Measurements from ENCODE around the gene SPRR2D. TPM values are rescaled to one million over a fixed set of nuclear protein-coding genes. Genes with fewer than 3 reads are reported as not detected.
"Not testable (repeated sequence)": the region's sequence is repeated elsewhere in the genome, so short reads cannot be mapped to it uniquely, and the experiment has no call there.

Gene SPRR2D
- not detected for total RNA-seq

- H3K4me3 Mint-ChIP-seq: no peak within 1 kb of the TSS
- CTCF ChIA-PET: no interaction called here
Observed at GRCh38 chr1:153040950-153041631, at the start of gene SPRR2D. SPRR2D (minus strand) TSS chr1:153041120; CDS start chr1:153040346, 774 bp downstream.

GRCh38 chr1:153087652-153088051 is 46.7 kb upstream of the SPRR2D start:
- H3K4me3 Mint-ChIP-seq: no peak overlapping the region
- DNase-seq: no peak
- CTCF ChIA-PET: no interaction called here
- no peaks in the 10 kb centered on the region for H3K4me1 Mint-ChIP-seq (ENCODE audit: low read depth)
- H3K36me3 Mint-ChIP-seq (ENCODE audit: low read depth): no peaks in the 10 kb centered on the region
- no peaks in the 10 kb centered on the region for H3K9me3 Mint-ChIP-seq
- H3K27me3 Mint-ChIP-seq (ENCODE audit: low read depth): peaks cover 9% of the 10 kb centered on the region
- H3K27ac Mint-ChIP-seq: no peak overlapping the region
- intact Hi-C loops (cut with micrococcal nuclease): no loop called here

More at GRCh38 chr1:153040950-153041631, at the start of gene SPRR2D:
- DNase-seq: no peak
- Mint-ChIP-seq H3K4me1 (ENCODE audit: low read depth) (no peaks in the 10 kb centered on the region), H3K27me3 (ENCODE audit: low read depth) (peaks cover 31% of the 10 kb centered on the region), H3K27ac (no peak within 1 kb of the TSS), H3K36me3 (ENCODE audit: low read depth) (no peaks in the 10 kb centered on the region), H3K9me3 (no peaks in the 10 kb centered on the region)
- intact Hi-C loops (cut with micrococcal nuclease): no loop called here

- intact Hi-C loops (cut with micrococcal nuclease): no loop called here
- CTCF ChIA-PET: no interaction called here
- Mint-ChIP-seq H3K27me3 (ENCODE audit: low read depth) (peaks cover 9% of the 10 kb centered on the region), H3K27ac (no peak overlapping the region), H3K4me3 (no peak overlapping the region), H3K36me3 (ENCODE audit: low read depth) (no peaks in the 10 kb centered on the region), H3K4me1 (ENCODE audit: low read depth) (no peaks in the 10 kb centered on the region), H3K9me3 (peaks cover 5% of the 10 kb centered on the region)
- no peak for DNase-seq
Observed at GRCh38 chr1:153081736-153082135, 40.8 kb upstream of the SPRR2D start.

GRCh38 chr1:153072806-153073726 is 32.1 kb upstream of the SPRR2D start:
- Mint-ChIP-seq H3K9me3 (no peaks in the 10 kb centered on the region), H3K36me3 (ENCODE audit: low read depth) (no peaks in the 10 kb centered on the region), H3K4me3 (no peak overlapping the region), H3K27ac (no peak overlapping the region), H3K27me3 (ENCODE audit: low read depth) (no peaks in the 10 kb centered on the region), H3K4me1 (ENCODE audit: low read depth) (no peaks in the 10 kb centered on the region)
- no peak for DNase-seq
- intact Hi-C loops (cut with micrococcal nuclease): no loop called here
- CTCF ChIA-PET: no interaction called here

- H3K4me3 Mint-ChIP-seq: no peak within 1 kb of the TSS
- intact Hi-C loops (cut with micrococcal nuclease): no loop called here
- H3K36me3 Mint-ChIP-seq (ENCODE audit: low read depth): no peaks in the 10 kb centered on the region
- no peak for DNase-seq
- no peak within 1 kb of the TSS for H3K27ac Mint-ChIP-seq
- H3K27me3 Mint-ChIP-seq (ENCODE audit: low read depth): peaks cover 3% of the 10 kb centered on the region
- no peaks in the 10 kb centered on the region for H3K4me1 Mint-ChIP-seq (ENCODE audit: low read depth)
- CTCF ChIA-PET: no interaction called here
- H3K9me3 Mint-ChIP-seq: no peaks in the 10 kb centered on the region
Observed at GRCh38 chr1:153071511-153071910, 30.6 kb upstream of the SPRR2D start, which contains the start of gene SPRR2B. SPRR2B (minus strand) TSS chr1:153071611; CDS start chr1:153070839, 772 bp downstream.

GRCh38 chr1:153070243-153070642 is 29.3 kb upstream of the SPRR2D start:
- Mint-ChIP-seq H3K4me1 (ENCODE audit: low read depth) (no peaks in the 10 kb centered on the region), H3K9me3 (no peaks in the 10 kb centered on the region), H3K27me3 (ENCODE audit: low read depth) (peaks cover 6% of the 10 kb centered on the region), H3K27ac (no peak overlapping the region), H3K36me3 (ENCODE audit: low read depth) (no peaks in the 10 kb centered on the region), H3K4me3 (no peak overlapping the region)
- CTCF ChIA-PET: no interaction called here
- intact Hi-C loops (cut with micrococcal nuclease): no loop called here
- no peak for DNase-seq

- Mint-ChIP-seq H3K9me3 (no peaks in the 10 kb centered on the region), H3K36me3 (ENCODE audit: low read depth) (no peaks in the 10 kb centered on the region), H3K4me1 (ENCODE audit: low read depth) (no peaks in the 10 kb centered on the region), H3K4me3 (no peak overlapping the region), H3K27ac (no peak overlapping the region), H3K27me3 (ENCODE audit: low read depth) (peaks cover 20% of the 10 kb centered on the region)
- intact Hi-C loops (cut with micrococcal nuclease): no loop called here
- CTCF ChIA-PET: interaction anchor here (1.5 kb wide), 1 partner anchor 8 kb away, joined by 3 read pairs; no protein-coding TSS in a partner anchor
- no peak for DNase-seq
Observed at GRCh38 chr1:153058826-153059784, 18.2 kb upstream of the SPRR2D start.

GRCh38 chr1:153058154-153058553 is 17.2 kb upstream of the SPRR2D start:
- H3K9me3 Mint-ChIP-seq: no peaks in the 10 kb centered on the region
- intact Hi-C loops (cut with micrococcal nuclease): no loop called here
- peaks cover 20% of the 10 kb centered on the region for H3K27me3 Mint-ChIP-seq (ENCODE audit: low read depth)
- CTCF ChIA-PET: interaction anchor here (1.5 kb wide), 1 partner anchor 9 kb away, joined by 3 read pairs; no protein-coding TSS in a partner anchor
- H3K4me3 Mint-ChIP-seq: no peak overlapping the region
- no peaks in the 10 kb centered on the region for H3K36me3 Mint-ChIP-seq (ENCODE audit: low read depth)
- no peak overlapping the region for H3K27ac Mint-ChIP-seq
- H3K4me1 Mint-ChIP-seq (ENCODE audit: low read depth): no peaks in the 10 kb centered on the region
- DNase-seq: no peak

GRCh38 chr1:153057375-153057774 is 16.5 kb upstream of the SPRR2D start, which contains the start of gene SPRR2A:
SPRR2A (minus strand) TSS chr1:153057512; CDS start chr1:153056735, 777 bp downstream.
- no peak within 1 kb of the TSS for H3K4me3 Mint-ChIP-seq
- intact Hi-C loops (cut with micrococcal nuclease): no loop called here
- no peaks in the 10 kb centered on the region for H3K4me1 Mint-ChIP-seq (ENCODE audit: low read depth)
- H3K27ac Mint-ChIP-seq: no peak within 1 kb of the TSS
- H3K9me3 Mint-ChIP-seq: no peaks in the 10 kb centered on the region
- CTCF ChIA-PET: interaction anchor here (1.5 kb wide), 1 partner anchor 10 kb away, joined by 3 read pairs; no protein-coding TSS in a partner anchor
- peaks cover 19% of the 10 kb centered on the region for H3K27me3 Mint-ChIP-seq (ENCODE audit: low read depth)
- DNase-seq: no peak
- no peaks in the 10 kb centered on the region for H3K36me3 Mint-ChIP-seq (ENCODE audit: low read depth)

GRCh38 chr1:153056111-153056510 is 15.2 kb upstream of the SPRR2D start:
- H3K4me3 Mint-ChIP-seq; CTCF ChIA-PET; intact Hi-C loops (cut with micrococcal nuclease); DNase-seq; H3K36me3 Mint-ChIP-seq (ENCODE audit: low read depth); H3K4me1 Mint-ChIP-seq (ENCODE audit: low read depth); H3K9me3 Mint-ChIP-seq; H3K27ac Mint-ChIP-seq: not testable (repeated sequence)
- H3K27me3 Mint-ChIP-seq (ENCODE audit: low read depth): peaks cover 18% of the 10 kb centered on the region

- no peak overlapping the region for H3K4me3 Mint-ChIP-seq
- no peaks in the 10 kb centered on the region for H3K36me3 Mint-ChIP-seq (ENCODE audit: low read depth)
- DNase-seq: no peak
- intact Hi-C loops (cut with micrococcal nuclease): no loop called here
- CTCF ChIA-PET: no interaction called here
- peaks cover 22% of the 10 kb centered on the region for H3K27me3 Mint-ChIP-seq (ENCODE audit: low read depth)
- no peak overlapping the region for H3K27ac Mint-ChIP-seq
- no peaks in the 10 kb centered on the region for H3K9me3 Mint-ChIP-seq
- H3K4me1 Mint-ChIP-seq (ENCODE audit: low read depth): no peaks in the 10 kb centered on the region
Observed at GRCh38 chr1:153049211-153049610, 8.3 kb upstream of the SPRR2D start.

- intact Hi-C loops (cut with micrococcal nuclease): no loop called here
- DNase-seq: no peak
- H3K9me3 Mint-ChIP-seq: no peaks in the 10 kb centered on the region
- CTCF ChIA-PET: no interaction called here
- peaks cover 12% of the 10 kb centered on the region for H3K27me3 Mint-ChIP-seq (ENCODE audit: low read depth)
- H3K27ac Mint-ChIP-seq: no peak overlapping the region
- no peak overlapping the region for H3K4me3 Mint-ChIP-seq
- no peaks in the 10 kb centered on the region for H3K36me3 Mint-ChIP-seq (ENCODE audit: low read depth)
- H3K4me1 Mint-ChIP-seq (ENCODE audit: low read depth): no peaks in the 10 kb centered on the region
Observed at GRCh38 chr1:153035211-153035610, 5.7 kb downstream of the SPRR2D start.
